HK-2 (cell line): ENCODE measurements around the gene C2CD4C.
"Not testable (repeated sequence)": the region's sequence is repeated elsewhere in the genome, so short reads cannot be mapped to it uniquely, and the experiment has no call there.

ENCODE experiments used
- DNase-seq: peaks from one replicate; pipeline ENCODE4 v3.0.0-alpha.2; 2018; ENCODE audit not compliant: unreplicated experiment

C2CD4C gene

DNA sequence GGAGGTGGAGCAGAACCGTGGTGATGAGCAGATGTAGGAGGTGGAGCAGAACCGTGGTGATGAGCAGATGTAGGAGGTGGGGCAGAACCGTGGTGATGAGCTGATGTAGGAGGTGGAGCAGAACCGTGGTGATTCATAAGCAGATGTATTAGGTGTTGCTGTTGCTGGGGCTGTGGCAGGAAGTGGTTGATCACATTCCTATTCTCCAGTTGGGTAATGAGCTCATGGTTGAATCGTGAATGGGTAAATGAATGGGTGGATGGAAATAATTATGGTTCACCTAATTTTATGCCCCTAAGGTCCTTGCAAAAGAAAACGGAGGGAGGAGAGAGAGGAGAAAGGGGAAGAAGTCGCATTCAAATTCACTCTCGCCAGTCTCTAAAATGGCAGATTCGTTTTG is 26.4 kb downstream of the C2CD4C start:
- DNase-seq, result peak; percentile 54

DNA sequence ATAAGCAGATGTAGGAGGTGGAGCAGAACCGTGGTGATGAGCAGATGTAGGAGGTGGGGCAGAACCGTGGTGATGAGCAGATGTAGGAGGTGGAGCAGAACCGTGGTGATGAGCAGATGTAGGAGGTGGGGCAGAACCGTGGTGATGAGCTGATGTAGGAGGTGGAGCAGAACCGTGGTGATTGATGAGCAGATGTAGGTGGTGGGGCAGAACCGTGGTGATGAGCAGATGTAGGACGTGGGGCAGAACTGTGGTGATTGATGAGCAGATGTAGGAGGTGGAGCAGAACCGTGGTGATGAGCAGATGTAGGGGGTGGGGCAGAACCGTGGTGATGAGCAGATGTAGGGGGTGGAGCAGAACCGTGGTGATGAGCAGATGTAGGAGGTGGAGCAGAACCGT is 27.0 kb downstream of the C2CD4C start:
- not testable (repeated sequence) for DNase-seq

DNA sequence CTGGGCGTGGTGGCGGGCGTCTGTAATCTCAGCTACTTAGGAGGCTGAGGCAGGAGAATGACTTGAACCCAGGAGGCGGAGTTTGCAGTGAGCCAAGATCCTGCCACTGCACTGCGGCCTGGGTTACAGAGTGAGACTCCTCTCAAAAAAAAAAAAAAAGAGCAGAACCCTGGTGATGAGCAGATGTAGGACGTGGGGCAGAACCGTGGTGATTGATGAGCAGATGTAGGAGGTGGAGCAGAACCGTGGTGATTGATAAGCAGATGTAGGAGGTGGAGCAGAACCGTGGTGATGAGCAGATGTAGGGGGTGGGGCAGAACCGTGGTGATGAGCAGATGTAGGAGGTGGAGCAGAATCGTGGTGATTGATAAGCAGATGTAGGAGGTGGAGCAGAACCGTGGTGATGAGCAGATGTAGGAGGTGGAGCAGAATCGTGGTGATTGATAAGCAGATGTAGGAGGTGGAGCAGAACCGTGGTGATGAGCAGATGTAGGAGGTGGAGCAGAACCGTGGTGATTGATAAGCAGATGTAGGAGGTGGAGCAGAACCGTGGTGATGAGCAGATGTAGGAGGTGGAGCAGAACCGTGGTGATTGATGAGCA is 28.2 kb downstream of the C2CD4C start:
- not testable (repeated sequence) for DNase-seq

DNA sequence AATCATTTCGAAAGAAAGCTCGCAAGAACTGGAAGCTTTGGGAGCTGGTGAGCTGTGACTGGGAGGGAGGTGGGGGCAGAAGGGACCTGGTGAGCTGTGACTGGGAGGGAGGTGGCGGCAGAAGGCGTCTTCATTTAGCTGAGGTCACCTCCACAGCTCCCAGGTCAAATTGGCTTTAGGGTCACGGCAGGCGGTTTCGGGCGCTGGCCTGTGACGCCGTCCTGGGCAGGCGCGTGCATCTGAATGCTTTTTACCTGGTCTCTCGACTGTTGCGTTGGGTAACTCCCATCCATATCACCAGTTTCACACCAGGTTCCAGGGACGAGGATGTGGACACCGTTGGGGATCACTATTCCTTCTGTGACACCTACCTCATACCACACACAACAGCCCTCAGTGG is 29.2 kb downstream of the C2CD4C start:
- no peak for DNase-seq

DNA sequence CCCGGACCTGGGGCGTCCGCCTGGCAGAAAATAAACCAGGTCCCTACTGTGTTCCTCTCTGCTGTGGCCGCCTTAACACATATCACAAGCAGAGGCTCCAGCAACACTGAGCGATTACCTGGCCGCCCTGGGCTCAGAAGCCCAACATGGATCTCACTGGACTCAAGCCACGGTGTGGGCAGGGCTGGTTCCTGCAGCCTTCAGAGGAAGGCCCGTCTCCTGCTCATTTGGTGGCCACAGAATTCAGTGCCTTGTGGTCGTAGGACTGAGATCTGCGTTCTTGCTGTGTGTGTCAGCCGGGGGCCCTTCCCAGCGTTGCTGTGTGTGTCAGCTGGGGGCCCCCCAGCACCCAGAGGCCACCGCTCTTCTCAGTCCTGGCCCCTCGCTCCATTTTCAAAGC is 30.2 kb downstream of the C2CD4C start:
- no peak for DNase-seq

DNA sequence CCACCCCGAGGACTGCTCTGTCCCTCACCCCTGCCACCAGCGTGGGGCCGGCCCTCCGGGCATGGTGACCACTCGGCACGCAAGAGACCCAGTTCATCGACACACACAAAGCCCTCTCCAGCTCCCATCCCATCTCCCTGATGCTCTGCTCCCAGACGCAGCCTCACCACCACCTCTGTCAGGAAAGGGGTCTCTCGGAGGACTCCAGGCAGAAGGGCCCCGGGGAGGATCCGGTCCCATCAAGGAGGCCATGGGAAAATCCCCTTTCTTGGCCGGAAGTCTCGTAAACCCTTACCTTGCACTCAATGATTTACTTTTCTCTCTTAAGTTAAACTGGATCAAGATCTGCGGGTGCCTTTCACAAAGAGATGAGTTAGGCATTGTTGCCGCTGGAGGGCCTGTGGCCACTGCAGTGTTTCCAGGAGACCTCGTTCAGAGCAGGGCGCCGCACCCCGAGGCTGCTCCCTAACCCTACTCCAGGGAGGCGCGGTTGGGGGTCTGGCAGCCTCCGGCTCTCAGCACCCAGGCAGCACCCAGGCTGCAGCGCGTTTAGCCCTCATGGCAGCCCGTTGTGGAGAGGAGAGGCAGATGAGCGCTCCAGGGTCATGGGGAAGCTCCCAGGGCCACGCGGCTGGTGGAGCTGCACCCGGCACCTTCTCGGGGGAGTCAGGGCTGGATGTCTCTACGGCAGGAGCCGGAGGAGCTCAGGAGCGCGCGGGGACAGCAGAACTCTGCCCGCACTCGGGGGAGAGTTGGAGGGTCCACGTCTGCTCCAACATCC is 31.0 kb downstream of the C2CD4C start:
- peak; percentile 54 for DNase-seq

DNA sequence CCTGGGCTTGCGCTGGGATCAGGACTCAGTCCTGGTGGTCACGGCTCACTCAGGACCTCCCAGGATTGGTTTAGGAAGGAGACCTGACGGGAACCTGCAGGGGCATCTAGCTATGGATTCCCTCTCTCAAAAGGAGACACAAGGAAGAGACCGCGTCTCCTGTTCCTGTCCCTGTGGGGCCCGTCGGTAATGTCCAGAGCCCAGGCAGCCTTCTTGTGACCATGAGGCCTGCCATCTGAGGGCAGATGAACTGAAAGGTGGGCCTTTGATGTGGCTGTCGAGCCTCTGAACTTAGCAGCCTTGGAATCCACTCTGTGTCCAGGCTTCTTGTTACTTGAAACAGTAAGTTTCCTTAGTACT is 32.9 kb downstream of the C2CD4C start:
- DNase-seq, result no peak

DNA sequence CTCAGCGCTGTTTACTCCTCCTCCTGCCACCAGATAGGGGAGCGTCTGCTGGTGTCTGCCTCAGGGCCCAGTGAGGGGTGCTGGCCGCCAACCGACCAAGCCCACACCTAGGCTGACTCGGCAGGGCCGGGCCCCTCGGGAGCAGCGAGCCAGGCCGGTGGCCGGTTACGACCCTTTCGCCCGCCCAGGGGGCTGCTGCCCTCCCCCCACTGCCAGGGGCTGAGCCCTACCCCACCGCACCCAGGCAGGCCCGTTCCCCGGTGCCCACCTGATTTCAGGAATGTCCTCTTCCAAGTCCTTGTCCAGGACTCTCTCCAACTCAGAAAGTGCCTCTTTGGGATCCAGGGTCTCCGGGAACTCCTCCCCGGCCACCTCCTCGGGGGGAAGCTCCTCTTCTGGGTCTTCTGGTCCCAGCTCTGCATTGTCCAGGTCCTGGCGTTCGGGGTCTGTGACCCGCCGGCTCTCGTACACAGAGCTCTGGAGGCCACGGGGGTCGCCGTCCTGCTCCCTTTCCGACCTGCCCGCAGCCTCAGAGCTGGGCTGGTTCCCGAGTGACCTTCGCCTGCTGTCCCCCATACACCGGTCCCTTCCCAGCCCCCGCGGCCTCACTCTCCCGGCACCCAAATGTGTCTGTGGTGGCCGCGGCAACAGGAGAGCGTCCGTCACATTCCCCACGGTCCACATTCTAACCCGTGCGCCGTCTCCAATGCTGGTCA is 33.4 kb downstream of the C2CD4C start:
- DNase-seq, result no peak

DNA sequence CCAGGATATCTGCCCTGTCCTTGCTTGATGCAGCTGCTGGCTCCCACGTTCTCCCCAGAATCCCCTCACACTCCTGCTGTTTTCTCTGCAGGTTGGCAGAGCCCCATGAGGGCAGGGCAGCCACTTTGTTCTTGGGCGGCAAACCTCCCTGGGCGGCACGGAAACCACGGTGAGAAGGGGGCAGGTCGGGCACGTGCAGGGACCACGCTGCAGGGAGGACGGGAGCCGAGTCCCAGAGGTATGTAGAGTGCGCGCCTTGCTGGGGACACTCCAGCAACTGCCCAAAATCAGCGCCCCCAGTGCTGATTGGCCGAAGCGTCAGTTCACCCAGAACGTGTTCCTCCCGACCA is 34.1 kb downstream of the C2CD4C start:
- no peak for DNase-seq

DNA sequence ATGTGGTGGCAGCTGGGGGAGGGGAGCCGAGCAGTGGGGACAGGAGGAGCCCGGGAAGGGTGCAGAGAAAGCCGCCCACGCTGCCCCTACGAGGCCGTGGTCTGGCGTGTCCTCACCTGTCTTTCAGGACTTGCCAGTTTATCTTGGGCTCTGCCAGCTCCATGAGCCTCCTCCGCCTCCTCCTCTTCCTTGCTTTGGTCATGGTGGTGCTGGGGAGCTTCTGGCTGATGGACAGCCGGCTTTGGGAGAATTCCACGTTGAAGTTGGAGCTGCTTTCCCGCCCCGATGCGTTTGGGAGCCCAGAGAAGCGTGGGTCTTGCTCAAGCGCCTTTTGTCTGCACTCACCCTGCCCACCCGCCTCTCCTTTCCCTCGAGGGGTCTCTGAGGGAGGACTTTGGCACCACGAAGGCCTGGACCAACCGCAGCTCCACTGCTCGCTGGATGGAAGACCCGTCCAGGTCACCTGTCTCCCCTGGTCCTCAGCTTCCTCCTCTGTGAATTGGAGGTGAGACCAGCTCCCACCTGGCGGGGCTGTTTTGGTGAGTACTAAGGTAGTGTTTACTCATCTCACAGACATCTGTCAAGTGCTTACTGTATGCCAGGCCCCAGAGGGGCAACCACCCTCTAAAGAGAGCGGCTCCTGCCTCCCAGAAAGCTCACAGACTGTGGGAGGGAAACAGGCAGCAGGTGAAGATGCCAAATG is 34.6 kb downstream of the C2CD4C start:
- no peak for DNase-seq

DNA sequence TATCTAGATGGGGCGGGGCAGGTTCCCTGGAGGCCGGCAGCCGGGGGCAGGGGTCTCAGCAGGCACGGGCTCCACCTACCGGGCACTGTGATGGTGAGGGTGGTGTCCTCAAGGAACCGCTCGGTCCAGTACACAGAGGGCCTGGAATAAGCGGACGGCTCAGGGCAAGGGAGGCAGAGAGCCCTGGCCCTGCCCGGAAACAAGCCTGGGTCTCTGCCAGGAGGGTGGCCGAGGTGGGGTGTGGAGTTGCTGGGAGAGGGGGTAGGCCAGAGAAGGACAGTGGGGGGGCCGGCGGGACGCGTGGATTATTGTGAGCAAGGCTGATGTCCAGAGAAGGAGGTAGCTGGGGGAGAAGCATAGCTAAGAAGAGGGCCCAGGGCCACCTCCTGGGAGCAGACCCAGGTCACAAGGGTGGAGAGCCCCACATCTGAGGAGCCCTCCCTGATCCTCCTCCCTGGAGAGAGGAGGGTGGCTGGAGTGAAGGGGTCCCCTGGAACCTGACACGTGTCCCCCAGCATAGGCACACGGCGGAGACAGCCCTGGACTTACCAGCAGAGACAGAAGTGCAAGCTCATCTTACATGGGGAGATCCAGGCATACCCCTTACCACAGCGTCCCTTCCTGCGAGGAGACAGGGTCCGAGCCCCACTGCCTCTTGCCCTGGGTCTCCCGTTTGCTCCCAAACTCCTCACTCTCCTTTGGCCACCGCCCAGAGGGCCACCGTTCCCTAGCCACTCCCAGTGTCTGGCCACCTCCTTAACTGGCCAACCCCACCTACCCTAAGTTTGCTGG is 35.4 kb downstream of the C2CD4C start:
- DNase-seq, result no peak

DNA sequence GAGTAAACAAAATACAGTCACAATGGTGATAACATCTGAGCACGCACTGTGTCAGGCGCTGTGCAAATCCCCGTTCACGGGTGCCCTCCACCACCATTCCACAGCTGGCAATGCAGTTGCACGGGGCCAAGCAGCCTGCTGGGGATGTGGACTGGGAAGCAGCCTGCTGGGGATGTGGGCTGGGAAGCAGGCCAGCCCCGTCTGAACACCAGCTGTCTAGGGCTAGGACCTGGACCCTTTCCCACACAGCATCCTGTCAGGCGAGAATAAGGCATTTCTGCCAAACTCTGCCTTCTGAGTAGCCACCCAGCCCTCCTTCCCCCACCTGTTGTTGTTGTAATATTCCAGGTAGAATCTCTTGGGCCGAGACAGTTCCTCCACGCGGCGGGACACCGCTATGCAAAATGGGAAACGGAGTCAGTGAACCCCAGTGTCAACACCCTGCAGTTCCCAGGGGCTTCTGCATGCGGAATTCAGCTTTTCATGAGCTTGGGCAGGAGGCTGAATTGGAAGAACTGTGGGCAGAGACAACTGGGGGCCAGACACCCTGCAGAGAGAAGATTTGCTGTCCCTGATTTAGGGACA is 36.5 kb downstream of the C2CD4C start:
- no peak for DNase-seq

DNA sequence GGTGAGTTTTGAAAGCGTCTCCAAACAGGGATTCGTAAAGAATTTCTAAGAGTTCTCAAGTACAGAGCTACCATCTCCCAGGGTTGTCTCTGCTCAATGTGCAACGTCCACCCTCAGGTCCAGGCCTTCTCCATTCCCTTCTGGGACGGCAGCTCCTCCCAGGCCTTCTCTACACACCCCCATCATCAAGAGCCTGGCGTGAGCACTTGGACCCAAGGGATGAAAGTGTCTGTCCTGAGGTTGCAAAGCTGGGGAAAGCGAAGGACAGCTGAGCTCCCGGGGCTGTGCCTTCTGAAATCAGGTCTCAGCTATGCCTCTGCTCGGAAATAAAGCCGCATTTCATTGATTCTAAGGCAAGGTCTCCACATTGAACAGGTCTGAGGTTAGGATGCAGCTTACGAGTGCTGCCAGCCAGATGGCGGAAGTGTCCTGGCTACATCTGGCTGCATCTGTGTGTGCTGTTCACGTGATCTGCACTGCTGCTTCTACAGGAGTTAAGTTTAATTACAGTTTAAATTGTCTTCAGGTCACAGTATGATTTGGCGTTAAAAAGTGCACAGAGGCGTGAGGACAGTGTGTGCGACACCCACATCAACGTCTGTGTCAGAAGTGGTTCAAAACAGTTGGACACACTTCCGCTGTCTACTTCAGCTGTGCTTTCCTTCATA is 37.3 kb downstream of the C2CD4C start:
- DNase-seq, result no peak

DNA sequence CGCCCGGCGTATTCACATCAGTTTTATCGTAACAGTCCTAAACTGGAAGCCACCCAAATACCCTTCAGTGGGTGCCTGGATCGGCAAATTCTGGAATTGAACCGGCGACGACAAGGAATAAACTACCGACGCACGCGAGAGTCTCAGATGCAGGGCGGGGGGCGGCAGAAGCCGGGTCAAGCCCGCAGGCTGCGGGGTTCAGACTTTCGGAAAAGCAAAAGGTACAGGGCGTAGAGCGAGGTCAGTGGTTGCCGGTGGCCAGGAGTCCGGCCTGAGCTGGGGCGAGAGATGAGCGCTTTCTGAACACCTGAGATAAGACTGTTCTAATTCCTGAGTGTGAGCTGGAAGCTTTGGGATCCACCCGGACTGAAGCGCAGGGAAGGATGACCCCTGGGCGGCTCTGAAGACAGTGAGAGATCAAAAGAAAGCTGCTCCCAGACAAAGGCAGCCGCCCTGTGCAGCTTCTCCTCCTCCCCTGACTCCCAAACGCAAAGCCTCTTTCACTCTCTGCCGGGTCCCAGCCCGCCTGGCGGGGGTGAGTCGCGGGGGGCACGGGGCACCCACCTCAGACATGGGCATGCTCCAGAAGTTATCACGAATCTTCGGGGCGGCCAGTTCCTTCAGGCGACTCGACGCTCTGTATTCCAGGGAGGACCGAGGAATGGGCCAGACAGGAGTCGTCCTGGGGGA is 38.2 kb downstream of the C2CD4C start:
- DNase-seq, result no peak

DNA sequence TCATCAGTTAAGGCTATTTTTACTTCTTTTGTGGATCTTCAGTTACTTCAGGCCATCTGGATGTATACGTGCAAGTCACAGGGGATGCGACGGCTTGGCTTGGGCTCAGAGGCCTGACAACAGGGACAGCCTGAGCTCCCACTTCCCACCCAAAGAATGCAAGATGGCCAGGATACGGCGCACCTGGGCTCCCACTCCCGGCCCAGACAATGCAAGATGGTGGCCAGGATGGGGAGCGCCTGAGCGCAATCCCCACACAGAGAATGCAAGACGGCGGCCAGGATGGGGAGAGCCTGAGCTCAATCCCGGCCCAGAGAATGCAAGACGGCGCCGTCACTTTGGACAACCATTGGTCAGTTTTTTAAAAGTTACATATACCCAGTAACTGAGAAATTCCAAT is 39.1 kb downstream of the C2CD4C start:
- no peak for DNase-seq

DNA sequence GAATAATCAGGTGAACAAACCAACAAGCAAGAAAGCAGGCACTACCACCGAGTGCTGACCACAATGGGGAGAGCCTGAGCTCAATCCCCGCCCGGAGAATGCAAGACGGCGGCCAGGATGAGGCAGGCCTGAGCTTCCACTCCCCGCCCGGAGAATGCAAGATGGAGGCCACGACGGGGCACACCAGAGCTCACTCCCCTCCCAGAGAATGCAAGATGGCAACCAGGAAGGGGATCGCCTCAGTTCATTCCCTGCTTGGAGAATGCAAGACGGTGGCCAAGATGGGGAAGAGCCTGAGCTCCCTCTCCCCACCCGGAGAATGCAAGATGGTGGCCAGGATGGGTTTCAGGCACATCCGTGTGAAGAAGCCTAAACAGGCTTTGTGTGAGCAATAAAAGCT is 39.7 kb downstream of the C2CD4C start:
- DNase-seq, result no peak

DNA sequence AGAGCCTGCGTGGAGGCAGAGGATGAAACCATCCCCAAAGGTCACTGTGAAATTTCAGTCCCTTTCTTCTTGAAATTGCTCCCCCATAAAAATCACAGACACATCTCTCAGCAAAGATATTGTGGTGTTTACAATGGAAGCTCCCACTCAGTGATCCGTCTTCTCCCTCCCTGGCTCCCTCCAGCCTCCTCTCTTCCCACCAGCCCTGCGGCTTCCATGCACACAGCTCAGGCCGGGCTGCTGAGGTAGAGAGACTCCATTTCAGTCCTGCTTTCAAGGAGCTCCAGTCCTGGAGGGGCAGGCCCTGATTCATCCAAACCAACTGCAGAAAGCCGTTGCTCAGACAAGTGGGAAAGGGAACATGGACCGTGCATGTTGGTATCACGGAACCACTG is 40.3 kb downstream of the C2CD4C start:
- DNase-seq, result no peak

DNA sequence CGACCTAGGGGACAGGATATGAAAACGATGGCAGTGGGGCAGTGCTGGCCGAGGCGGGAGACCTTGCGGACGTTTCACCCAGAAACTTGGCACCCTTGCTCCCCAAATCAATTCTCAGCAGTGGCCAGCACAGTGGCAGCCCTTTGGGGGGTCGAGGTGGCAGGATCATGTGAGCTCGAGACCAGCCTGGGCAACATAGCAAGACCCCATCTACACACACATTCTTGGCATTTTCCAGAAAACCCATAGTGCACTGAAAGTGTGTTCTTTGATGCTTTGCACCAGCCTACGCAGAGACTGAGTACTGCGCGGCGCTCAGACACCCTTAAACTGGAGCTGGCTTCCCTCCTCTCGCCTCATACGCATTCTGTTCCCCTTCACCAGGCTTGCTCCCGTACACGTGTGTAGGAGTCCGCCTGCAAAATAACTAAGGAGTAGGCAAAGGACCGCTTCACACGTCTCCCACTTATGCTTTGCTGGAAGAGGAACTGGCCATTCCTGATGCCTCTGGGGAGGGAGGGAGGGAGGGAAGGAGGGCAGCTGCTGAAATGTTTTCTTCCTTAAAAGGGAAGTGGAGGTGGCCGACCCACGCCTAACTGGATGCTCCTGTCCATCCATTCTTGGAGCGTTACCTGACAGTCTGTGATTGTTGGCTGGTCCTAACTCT is 40.9 kb downstream of the C2CD4C start:
- no peak for DNase-seq

DNA sequence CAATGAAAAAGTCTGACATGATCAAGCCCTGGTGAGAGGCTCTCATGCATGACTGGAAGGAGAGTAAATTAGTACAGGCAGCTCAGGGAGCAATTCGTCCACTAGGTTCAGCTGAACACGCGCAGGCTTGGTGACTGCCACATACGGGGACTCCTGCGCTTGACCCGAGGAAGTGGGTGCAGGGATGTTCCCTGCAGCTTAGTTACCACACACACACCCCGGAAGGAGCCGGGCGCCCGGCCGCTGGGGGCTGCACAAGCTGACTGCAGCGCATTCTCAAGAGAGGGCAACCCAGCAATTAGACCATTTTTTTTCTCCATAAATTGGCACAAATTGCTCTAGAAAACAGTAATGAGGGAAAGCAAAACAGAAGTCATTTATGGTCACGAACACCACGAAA is 41.4 kb downstream of the C2CD4C start:
- DNase-seq, result no peak

DNA sequence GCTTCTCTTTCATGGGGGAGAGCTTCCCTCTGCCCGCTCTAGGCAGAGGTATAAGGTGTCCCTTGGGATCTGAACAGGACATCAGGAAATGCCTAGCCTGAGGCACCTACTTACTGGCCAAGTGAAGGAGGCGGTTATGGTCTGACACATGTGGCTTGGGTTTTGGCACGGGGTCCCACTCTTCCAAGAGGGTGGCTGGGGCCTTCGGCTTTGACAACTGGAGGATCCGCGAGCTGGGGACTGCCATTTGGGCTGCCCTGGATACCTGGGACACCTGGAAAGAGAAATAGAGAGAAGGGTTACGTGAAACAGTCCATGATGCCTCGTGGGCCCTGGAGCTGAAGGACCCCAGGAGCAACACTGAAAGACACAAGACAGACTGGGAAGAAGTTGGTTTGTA is 42.0 kb downstream of the C2CD4C start:
- no peak for DNase-seq
